WTC11 (cell line): ENCODE data around the gene JMJD6.

ENCODE experiments used
- ESRRA ChIP-seq: sonication (generic); formaldehyde crosslinking; IDR thresholded peaks from 2 replicates; pipeline ENCODE4 v1.8.1; 2022; ENCODE audit warnings: mild to moderate bottlenecking, missing genetic modification reagents, borderline replicate concordance
- GTF2I ChIP-seq: fragments of 250-450 bp; sonication (Bioruptor Pico); conservative IDR thresholded peaks from 2 replicates; pipeline ENCODE4 v1.4.0; 2021; ENCODE audit warnings: mild to moderate bottlenecking
- TF ChIP-seq, protein P1 (sequence below): sonication (generic); formaldehyde crosslinking; conservative IDR thresholded peaks from 2 replicates; pipeline ENCODE4 v1.8.1; 2022; ENCODE audit warnings: mild to moderate bottlenecking, missing genetic modification reagents
- TF ChIP-seq, protein P2 (sequence below): fragments of 200-600 bp; IDR thresholded peaks from 2 replicates; pipeline ENCODE4 v1.8.0; 2022; ENCODE audit warnings: antibody characterized with exemption
- TF ChIP-seq, protein P3 (sequence below): sonication (generic); formaldehyde crosslinking; IDR thresholded peaks from 2 replicates; pipeline ENCODE4 v1.8.1; 2022; ENCODE audit warnings: low read depth, mild to moderate bottlenecking, moderate library complexity, missing genetic modification reagents, borderline replicate concordance

DNA sequence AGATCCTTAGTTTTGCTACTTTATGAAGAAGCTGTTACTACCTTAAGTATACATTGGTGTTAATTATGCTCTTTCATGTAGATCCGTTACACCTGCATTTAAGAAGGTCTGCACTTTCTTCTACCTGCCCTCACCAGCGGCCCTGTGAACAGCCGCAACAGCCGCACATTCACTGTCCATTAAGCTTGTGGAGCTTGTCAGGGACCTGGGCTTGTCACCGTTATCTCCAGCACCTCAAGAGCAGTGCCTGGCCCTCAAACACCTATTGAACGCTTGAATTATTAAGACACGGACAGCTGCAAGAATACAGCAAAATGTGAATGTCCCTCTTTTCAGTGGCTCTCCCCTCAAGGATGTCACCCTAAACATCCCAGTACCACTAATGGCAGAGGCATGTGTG lies 12.6 kb downstream of the JMJD6 start:
- TF ChIP-seq, protein P1, sequence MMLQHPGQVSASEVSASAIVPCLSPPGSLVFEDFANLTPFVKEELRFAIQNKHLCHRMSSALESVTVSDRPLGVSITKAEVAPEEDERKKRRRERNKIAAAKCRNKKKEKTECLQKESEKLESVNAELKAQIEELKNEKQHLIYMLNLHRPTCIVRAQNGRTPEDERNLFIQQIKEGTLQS (CRISPR knock-in tag) = no peak
- TF ChIP-seq, protein P2, sequence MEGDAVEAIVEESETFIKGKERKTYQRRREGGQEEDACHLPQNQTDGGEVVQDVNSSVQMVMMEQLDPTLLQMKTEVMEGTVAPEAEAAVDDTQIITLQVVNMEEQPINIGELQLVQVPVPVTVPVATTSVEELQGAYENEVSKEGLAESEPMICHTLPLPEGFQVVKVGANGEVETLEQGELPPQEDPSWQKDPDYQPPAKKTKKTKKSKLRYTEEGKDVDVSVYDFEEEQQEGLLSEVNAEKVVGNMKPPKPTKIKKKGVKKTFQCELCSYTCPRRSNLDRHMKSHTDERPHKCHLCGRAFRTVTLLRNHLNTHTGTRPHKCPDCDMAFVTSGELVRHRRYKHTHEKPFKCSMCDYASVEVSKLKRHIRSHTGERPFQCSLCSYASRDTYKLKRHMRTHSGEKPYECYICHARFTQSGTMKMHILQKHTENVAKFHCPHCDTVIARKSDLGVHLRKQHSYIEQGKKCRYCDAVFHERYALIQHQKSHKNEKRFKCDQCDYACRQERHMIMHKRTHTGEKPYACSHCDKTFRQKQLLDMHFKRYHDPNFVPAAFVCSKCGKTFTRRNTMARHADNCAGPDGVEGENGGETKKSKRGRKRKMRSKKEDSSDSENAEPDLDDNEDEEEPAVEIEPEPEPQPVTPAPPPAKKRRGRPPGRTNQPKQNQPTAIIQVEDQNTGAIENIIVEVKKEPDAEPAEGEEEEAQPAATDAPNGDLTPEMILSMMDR = no peak
- TF ChIP-seq GTF2I = no peak
- TF ChIP-seq ESRRA = no peak
- TF ChIP-seq, protein P3, sequence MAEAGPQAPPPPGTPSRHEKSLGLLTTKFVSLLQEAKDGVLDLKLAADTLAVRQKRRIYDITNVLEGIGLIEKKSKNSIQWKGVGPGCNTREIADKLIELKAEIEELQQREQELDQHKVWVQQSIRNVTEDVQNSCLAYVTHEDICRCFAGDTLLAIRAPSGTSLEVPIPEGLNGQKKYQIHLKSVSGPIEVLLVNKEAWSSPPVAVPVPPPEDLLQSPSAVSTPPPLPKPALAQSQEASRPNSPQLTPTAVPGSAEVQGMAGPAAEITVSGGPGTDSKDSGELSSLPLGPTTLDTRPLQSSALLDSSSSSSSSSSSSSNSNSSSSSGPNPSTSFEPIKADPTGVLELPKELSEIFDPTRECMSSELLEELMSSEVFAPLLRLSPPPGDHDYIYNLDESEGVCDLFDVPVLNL (CRISPR knock-in tag) = no peak
